Measurements from ENCODE around the gene FUNDC1.
"Not testable (repeated sequence)": the region's sequence is repeated elsewhere in the genome, so short reads cannot be mapped to it uniquely, and the experiment has no call there.

Gene FUNDC1, protein sequence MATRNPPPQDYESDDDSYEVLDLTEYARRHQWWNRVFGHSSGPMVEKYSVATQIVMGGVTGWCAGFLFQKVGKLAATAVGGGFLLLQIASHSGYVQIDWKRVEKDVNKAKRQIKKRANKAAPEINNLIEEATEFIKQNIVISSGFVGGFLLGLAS

DNA sequence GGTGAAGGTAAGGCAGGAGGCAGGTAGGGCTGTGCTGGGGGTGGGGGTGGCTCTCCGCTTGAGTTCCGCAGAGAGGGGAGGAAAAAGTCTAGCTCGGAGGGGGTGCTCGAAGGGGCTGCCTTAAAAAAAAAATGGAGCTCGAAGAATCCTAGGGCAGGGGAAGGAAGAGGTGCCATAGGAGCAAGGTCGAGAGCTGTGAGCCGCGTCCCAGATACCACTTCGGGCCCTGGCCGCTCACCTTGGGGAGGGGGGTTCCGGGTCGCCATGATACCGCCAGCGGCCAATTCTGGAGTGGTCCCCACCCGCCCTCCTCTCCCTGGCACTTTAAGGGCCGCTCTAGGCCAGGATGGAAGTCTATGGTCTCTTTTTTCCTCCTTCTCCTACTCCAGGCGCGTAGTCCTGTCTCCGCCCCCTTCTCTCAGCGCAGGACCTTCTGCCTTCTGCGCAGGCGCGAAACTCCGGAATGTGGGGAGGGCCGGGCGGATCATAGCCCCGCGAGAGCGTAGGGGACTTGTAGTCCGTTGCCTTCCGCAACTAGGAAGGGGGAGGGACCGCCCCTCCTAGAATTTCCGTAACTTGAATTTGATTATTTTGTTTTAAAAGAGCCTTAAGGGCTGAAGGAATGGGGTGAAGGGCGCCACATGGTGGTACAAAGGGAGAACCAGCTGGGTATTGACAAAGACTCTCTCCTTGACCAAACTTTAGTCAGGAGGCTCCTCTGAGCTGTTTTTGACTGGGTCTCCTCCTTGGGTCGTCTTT, at the start of gene FUNDC1:
Gene FUNDC1 (minus strand): TSS at position 293 of the 759 bp plus-strand sequence. CDS start 27 bp downstream, at position 266.
- DNase-seq, result peak; percentile 92

DNA sequence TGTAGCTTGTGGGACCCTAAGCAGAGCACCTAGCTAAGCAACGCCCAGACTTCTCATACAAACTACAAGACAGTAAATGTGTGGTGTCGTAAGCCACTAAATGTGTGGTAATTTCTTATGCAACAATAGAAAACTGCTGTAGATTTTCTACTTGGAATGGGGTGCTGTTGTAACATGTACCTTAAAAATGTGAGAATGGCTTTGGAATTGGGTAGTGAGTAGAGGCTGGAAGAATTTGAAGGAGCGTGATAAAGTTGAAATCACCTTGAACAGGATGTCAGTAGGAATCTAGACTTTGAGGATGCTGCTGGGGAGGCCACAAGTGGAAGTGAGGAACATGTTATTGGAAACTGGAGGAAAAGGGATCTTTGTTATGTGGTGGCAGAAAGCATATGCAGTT, 43.2 kb upstream of the FUNDC1 start:
- no peak for DNase-seq

DNA sequence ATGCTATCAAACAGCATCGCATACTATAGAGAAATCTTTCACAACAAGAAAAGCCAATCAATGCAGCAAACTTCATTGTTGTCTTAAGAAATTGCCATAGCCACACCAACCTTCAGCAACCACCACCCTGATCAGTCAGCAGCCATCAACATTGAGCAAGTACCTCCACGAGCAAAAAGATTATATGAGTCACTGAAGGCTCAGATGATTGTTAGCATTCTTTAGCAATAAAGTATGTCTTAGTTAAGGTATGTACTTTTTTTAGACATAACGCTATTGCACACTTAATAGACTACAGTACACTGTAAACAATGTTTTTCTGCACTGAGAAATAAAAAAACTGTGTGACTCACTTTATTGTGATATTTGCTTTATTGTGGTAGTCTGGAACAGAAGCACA, 37.8 kb upstream of the FUNDC1 start:
- DNase-seq, result no peak

DNA sequence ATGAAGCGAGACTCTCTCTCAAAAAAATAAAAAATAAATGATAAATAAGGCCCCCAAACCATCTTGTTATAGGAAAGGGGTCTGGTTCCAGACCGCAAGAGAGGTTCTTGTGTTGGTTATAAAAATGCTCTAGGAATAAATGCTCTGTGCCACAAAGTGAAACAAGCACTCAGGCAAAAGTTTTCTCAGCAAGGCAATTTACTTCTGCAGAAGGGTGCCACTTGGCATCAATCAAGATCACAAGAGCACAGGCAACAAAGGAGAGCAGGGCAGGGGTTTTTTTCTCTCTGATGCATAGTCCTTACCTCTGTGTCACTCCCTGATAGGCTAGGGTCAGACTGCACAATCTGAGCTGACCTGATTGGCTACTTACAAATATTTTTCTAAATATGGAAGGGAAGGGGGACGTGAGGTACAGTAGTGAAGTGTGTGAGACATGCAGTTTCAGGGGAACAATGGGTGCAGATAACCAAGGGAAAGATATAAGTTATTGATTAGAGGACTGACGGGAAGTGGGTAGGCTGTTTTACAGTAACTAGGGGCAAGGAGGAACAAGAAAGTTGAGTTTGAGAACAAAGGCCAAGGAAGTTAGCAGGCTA, 29.8 kb upstream of the FUNDC1 start:
- DNase-seq, result no peak

DNA sequence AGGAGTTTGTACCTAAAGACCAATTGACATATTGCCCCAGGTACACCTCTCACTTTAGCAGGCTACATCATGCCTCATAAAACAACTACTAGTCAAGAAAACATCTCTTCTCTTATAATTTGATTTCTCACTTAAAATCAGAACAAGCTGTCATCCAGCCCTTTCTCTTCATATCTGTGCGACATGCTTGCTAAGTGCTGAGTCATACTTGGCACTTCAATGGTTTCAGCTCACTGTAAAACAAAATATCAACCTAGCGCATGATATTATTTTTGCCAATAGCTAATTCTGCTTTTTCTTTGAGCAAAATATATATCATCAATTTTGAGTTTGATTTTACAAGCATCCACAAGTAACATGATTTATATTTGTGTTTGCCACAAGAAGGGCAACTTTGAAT, 27.9 kb upstream of the FUNDC1 start:
- DNase-seq, result no peak

DNA sequence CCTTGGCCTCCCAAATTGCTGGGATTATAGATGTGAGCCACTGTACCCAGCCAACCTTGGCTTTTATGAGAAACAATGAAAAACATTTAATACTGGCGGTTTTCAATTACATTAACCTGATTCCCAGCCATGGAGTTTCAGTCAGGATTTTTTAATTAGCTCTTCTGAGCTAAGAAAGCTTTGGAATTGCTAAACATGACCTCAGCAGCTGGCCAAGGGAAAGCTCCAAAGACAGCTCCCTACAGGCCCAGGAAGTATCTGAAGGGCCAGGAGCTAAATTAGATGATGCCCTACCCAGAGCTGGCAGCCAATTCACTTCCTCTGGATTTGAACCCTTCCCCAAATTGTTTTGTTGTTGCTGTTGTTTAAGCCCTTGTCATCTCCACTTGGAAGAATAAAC, 26.5 kb upstream of the FUNDC1 start:
- no peak for DNase-seq

DNA sequence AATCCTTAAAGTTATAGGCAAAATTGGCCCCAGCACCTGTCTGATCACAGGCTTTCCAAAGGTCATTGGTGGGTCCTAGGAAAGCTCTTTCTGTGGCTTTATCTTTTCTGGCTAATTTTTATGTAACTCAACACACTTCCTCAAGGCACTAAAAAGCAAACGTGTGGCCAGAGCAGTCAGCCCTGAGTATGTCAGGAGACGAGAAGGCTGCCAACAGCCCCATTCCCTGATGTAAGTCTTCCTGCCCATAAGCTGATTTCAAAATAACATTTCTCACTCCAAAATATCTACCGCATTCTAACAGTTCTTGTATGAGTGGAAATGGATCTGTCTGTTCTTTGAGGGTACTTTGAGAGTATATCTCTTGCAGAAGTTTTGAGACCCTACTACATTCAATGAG, 25.5 kb upstream of the FUNDC1 start:
- DNase-seq, result no peak

DNA sequence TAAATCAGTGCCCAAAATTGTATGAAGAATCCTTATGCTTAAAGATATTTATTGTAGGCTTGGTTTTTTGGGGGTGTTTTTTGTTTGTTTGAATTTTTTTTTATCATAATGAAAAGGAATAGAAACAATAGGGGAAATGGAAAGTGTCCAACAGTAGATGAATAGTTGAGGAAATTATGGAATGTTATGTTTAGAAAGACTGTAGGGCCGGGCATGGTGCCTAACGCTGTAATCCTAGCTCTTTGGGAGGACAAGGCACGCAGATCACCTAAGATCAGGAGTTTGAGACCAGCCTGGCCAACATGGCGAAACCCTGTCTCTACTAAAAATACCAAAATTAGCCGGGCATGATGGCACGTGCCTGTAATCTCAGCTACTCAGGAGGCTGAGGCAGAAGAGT, 19.2 kb upstream of the FUNDC1 start:
- not testable (repeated sequence) for DNase-seq

DNA sequence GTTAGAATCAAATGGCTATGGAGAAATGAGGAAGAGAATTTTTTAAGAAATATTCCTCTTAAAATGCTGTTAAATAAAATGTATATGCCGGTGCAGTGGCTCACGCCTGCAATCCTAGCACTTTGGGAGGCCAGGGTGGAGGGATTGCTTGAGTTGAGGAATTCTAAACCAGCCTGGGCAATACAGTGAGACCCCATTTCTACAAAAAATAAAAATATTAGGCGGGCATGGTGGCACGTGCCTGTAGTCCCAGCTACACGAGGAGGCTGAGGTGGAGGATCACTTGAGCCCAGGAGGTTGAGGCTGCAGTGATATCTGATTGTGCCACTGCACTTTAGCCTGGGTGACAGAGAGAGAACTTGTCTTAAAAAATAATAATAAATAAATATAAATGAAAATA, 7.9 kb upstream of the FUNDC1 start:
- no peak for DNase-seq

DNA sequence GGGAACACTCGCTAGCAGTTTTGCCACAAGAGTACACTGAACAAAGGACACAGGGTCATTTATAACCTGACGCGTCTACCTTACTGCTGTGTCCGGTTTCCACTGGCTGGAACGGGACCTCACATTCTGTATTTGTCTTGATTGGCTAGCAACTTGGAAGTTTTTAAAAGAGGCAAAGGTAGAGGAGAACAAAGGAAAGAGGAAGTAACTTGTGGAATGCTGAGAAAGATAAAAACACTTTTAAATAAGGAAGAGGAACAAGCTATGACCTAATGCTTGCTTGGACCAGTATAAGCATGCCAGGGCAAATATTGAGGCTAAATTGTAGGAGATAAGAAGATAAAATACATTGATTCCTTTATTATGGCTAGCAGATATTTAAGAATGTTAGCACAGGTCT, 2.8 kb upstream of the FUNDC1 start:
- not testable (repeated sequence) for DNase-seq

DNA sequence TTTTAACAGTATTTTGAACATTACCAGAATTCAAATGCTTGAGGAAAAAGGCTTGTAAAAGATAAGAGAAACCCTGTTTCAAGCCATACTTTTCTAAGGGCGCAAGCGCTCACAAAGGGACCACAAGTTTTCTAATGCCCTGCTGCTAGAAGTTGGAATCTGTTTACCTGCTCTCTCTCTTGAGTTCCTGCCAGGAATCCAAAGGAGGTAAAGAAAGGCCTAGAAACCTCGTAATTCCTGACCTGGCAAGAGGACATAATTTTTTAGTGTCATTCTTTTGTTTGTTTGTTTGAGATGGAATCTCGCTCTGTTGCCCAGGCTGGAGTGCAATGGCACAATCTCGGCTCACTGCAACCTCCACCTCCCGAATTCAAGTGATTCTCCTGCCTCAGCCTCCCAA, 1.4 kb upstream of the FUNDC1 start:
- no peak for DNase-seq

DNA sequence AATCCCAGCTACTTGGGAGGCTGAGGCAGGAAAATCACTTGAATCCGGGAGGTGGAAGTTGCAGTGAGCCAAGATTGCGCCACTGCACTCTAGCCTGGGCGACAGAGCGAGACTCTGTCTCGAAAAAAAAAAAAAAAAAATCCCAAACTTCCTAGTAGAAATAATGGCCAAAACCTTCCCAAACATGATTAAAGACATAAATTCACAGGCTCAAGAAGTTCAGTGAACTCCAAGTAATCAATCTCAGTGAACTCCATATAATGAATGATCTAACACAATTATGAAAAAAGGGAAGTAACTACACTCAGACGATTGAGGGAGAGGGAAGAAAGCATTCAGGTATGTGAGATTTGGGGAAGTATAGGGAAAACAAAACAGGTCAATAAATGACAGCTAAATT, 6.5 kb downstream of the FUNDC1 start:
- DNase-seq, result no peak

DNA sequence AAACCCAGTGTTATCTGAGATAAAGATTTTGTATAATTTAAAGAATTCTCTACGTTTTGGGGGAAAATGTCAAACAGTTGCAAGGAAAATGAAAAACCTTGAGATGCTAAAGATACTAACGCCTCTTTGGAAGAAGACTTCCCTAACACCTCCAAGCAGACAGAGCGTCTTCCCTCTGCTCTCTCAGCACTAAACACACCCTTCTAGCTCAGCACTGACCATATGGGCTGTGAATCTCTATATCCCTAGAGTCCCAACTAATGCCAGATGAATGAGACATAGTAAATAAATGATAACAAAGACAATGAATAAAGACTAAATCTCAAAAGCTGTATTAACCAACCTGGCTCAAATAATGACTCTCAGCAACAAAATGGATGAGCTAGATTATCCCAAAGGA, 13.3 kb downstream of the FUNDC1 start:
- DNase-seq, result no peak

DNA sequence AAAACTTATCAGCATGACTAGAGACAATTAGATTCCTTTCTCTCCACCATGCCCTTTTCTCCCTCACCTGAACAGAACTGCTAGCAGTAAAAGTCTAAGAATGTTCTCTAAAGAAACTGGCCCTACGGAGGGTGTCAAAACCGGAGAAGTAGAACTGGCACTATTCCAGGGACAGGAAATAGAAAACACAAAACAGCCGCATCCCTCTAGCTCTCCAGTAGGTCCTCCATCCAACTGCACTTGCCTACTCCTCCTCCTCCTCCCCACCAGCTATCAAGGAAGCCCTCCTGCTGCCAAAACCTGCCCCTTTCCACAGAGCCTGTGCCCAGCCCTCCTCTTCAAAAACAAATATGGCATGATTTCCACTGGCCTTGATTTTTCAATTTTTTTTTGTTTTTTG, 28.4 kb downstream of the FUNDC1 start:
- DNase-seq, result no peak

DNA sequence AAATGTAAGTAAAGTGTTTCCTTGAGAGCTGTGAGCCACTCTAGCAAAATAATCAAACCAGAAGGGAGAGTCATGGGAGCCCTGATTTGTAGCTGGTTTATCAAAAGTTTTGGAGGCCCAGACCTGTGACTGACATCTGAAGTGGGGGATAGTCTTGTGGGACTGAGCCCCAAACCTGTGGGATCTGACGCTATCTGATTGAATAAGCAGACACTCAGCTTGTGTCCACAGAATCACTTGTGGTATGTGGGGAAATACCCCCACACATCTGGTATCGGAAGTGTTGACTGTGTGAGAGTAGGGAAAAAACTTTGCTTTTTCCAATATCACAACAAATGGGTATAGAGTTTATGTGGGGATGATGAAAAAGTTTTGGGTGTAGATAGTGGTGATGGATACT, 35.4 kb downstream of the FUNDC1 start:
- DNase-seq, result no peak

DNA sequence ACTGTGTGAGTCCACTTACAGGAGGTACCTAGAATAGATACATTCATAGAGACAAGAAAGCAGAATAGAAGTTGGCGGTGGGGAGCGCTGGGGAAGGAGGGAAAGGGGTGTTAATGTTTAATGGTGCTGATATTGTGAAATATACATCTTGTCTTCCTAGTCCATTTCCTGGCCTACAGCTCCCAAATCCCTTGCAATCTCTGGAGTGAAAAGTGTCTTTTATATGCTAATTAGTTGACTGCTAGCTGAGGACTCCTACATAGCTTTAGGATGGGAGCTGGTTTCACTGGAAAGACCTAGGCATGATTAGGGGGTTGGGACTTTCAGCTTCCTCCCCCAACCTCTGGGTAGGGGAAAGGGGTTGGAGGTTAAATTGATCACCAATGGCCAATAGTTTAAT, 36.0 kb downstream of the FUNDC1 start:
- no peak for DNase-seq

DNA sequence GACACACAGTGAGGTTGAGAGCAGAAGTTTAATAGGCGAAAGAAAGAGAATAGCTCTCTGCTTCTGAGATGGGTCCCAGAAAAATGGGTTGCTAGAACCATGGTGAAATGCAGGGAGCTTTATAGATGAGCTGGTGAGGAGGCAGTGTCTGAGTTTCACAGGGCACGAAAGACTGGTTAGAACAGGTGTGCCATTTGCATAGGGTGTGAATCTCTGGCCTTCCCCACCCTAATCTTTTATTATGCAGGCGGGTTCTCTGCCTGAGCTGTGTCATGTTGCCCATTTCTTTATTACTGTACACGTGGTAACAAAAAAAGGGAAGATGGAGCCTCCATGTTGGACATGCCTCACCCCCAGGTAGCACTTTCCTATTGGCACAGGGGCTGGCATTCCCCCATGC, 39.1 kb downstream of the FUNDC1 start:
- DNase-seq, result no peak

DNA sequence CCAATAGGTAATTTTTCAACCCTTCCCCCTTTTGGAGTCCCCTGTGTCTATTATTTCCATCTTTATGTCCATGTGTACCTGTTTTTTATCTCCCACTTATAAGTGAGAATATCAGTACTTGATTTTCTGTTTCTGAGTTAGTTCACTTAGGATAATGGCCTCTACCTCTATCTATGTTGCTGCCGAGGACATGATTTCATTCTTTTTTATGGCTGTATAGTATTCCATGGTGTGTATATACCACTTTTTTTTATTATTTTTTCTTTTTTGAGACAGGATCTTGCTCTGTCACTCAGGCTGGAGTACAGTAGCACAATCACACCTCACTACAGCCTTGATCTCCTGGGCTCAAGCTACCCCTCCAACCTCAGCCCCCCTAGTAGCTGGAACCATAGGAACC, 47.6 kb downstream of the FUNDC1 start:
- DNase-seq, result no peak

DNA sequence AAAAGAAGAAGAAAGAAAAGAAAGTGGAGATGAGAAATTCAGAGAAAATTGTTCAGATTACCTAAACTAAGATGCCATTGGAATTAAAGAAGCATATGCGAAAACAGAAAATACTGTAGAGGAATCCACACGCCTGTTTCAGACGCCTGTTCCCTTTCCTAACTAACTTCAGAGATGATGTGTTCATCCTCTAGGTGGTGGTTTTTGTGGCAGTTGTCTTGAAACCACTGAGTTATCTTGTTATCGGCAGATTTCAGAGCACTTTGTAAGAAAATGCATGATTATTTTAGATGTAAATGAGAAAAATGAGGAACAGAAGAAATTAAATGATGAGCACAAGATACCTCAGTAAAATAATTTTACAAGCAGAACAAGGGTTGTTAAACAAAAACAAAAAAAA, 48.3 kb downstream of the FUNDC1 start:
- no peak for DNase-seq

DNA sequence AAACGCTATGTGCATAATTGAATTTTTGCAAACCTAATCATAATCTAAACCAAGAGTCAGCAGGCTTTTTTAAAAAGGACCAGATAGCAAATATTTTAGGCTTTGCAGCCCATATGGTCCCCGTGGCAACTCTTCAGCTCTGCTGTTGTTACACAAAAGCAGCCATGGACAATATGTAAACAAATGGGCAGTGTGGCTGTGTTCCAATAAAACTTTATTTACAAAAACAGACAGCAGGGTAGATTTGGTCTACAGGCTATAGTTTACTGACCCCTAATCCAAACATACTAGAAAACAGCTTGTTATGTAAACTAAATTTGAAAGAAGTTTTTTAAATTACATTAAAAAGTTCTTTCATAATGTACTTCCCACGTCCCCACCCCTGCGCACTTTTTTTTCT, 53.1 kb downstream of the FUNDC1 start:
- DNase-seq, result no peak

DNA sequence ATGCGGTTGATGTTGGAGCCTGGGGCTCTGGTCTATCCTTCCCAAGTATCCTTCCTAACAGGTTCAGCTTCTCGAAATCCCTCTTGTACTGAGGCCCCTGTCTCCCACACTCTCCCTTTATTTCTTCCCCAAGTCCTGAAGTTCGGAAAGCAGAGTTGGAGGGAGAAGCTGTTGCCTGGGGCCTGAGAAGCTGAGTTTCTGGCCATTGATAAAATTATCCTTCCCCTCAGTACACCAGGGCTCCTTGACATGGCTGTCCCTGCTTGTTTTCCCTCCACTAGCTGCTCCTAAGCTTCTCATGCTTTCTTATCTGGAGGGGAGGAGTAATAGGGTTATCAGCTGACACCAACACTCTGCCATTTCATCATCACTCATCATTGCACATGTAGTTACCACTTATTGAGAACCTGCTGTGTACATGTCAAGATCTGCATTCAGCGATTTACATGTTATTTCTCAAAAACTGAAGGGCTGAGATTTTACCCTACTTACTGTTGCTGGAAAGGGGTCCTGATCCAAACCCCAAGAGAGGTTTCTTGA, 58.0 kb downstream of the FUNDC1 start:
- no peak for DNase-seq

DNA sequence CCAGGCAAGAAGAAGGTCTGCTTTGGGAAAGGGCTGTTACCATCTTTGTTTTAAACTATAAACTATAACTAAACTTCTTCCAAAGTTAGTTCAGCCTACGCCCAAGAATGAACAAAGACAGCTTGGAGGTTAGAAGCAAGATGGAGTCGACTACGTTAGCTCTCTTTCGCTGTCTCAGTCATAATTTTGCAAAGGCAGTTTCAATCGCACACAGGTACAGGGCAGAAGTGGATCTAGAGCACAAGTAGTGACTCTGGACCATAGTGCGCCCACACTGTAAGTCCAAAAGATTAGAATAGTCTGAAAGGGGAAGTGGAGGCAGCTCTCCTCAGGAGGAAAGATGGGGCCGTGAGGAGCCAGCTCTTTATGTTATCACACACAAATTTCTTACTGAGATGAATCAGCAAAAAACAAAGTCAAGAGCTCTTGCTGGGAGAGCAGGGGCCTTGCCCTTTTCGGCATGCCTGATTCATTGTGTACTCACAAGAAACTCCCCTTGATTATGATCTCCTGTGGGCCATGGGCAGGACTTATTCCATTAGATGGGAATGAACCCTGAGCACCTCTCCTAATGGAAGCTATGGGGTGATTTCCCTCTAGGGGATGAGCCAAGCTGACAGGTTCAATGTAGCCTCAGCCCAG, 58.6 kb downstream of the FUNDC1 start:
- no peak for DNase-seq

DNA sequence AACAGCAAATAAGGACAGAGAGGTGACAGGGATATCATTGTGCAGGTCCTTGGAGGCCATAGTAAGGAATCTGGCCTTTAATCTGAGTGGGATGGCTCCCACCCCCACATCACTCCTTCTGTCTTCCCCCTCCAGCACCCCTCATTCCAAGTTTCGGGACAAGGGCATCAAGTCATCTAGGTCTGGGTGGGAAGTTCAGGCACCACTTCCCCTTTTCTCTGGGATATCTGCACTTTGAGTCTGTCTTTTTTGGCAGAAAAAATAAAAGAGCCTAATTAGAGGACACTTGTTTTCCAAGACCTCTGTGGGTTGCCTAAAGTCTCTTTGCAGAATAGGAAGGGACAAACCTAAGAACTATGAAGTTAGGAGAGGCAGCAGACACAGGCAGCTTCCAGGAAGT, 60.1 kb downstream of the FUNDC1 start:
- DNase-seq, result no peak

DNA sequence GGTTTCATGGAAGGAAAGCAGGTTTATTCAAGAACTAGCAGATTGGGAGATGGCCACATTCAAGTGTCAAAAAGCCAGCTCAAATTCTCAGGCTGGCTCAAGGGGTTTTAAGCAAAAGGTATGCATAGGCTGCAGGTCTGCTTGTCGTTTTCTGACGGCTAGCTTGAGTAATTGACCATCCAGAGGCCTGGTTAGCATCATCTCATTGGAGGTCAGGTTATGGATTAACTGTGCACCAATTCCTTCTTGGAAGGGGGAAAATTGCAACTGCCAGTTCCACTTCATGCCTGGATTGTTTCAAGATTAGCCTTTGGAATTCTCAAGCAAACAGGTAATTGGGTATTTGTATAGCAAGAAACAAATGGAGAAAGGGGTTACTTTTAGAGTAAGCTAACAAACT, 62.1 kb downstream of the FUNDC1 start:
- no peak for DNase-seq
